CD8-positive, alpha-beta memory T cell (primary cell): ENCODE data around the gene PATJ. TPM values are rescaled to one million over a fixed set of nuclear protein-coding genes. Genes with fewer than 3 reads are reported as not detected.
"Not testable (repeated sequence)": the region's sequence is repeated elsewhere in the genome, so short reads cannot be mapped to it uniquely, and the experiment has no call there.

Source experiments
- CTCF ChIA-PET: fragments of 350-600 bp; sonication (Branson Sonifier 250); formaldehyde crosslinking; loops from one replicate; lab custom pipeline; 2021; ENCODE audit warnings: antibody characterized with exemption; lab: Charles Lee
- POLR2A ChIA-PET: fragments of 350-600 bp; sonication (Branson Sonifier 250); formaldehyde crosslinking; loops from one replicate; lab custom pipeline; 2021; ENCODE audit warnings: antibody characterized with exemption; lab: Charles Lee
- DNase-seq, 5 donors: peaks; one replicate each; pipeline versions ENCODE4 v3.0.0 to v3.0.0-alpha.2; 2020 to 2022; ENCODE audit warnings: mixed read lengths in 1 of 5
- H3K27ac ChIP-seq: one replicate; pipeline ENCODE4 v1.7.0; 2013; ENCODE audit warnings: low read depth, mild to moderate bottlenecking, low read length, moderate library complexity
- H3K27me3 ChIP-seq: 2 replicates; pipeline ENCODE4 v1.7.0; 2013; ENCODE audit warnings: low read length, mild to moderate bottlenecking; ENCODE audit not compliant: insufficient read depth, poor library complexity, severe bottlenecking
- H3K36me3 ChIP-seq: 2 replicates; pipeline ENCODE4 v1.7.0; 2013; ENCODE audit warnings: mild to moderate bottlenecking, low read length, moderate library complexity; ENCODE audit not compliant: insufficient read depth
- H3K4me1 ChIP-seq: 2 replicates; pipeline ENCODE4 v1.7.0; 2013; ENCODE audit warnings: mild to moderate bottlenecking, low read length, moderate library complexity; ENCODE audit not compliant: insufficient read depth
- H3K4me3 ChIP-seq: 2 replicates; pipeline ENCODE4 v1.7.0; 2013; ENCODE audit warnings: mild to moderate bottlenecking, low read length
- H3K9me3 ChIP-seq: 2 replicates; pipeline ENCODE4 v1.7.0; 2013; ENCODE audit warnings: mild to moderate bottlenecking, low read length
- H3K27ac Mint-ChIP-seq, 8 donors: one replicate each; pipeline ENCODE4 v1.8.0; 2020 to 2021; ENCODE audit warnings: mixed read lengths in 8 of 8, mild to moderate bottlenecking in 6 of 8, inconsistent platforms in 3 of 8, moderate library complexity in 3 of 8
- H3K27me3 Mint-ChIP-seq, 2 donors: one replicate each; pipeline ENCODE4 v1.8.0; 2020 to 2021; ENCODE audit warnings: mixed read lengths in 2 of 2, mild to moderate bottlenecking in 1 of 2, moderate library complexity in 1 of 2
- H3K36me3 Mint-ChIP-seq, 3 donors: one replicate each; pipeline ENCODE4 v1.8.0; 2020 to 2021; ENCODE audit warnings: mixed read lengths in 3 of 3, inconsistent platforms in 1 of 3, mild to moderate bottlenecking in 1 of 3
- H3K4me1 Mint-ChIP-seq, 3 donors: one replicate each; pipeline ENCODE4 v1.8.0; 2020 to 2021; ENCODE audit warnings: mixed read lengths in 3 of 3, inconsistent platforms in 1 of 3, mild to moderate bottlenecking in 1 of 3
- H3K4me3 Mint-ChIP-seq, 7 donors: one replicate each; pipeline ENCODE4 v1.8.0; 2020 to 2021; ENCODE audit warnings: mixed read lengths in 7 of 7, mild to moderate bottlenecking in 6 of 7, moderate library complexity in 4 of 7, inconsistent platforms in 2 of 7
- H3K9me3 Mint-ChIP-seq, 5 donors: one replicate each; pipeline ENCODE4 v1.8.0; 2020 to 2022; ENCODE audit warnings: mixed read lengths in 5 of 5, mild to moderate bottlenecking in 3 of 5, moderate library complexity in 2 of 5, inconsistent platforms in 1 of 5
- polyA plus RNA-seq: library from polyadenylated mRNA; unstranded; fragments of 300-500 nt; fragmentation: Illumina TruSeq; gene quantifications from one replicate; pipeline ENCODE4 v1.2.3, GENCODE V29; 2021
- total RNA-seq, 2 experiments: library from RNA; stranded (reverse); gene quantifications; one replicate each; pipeline ENCODE4 v1.2.3, GENCODE V29; 2021

PATJ gene
- total and polyA plus RNA-seq, 3 experiments from 2014 or later: 9.8 to 24.4 (median 10.3) TPM

GRCh38 chr1:61718996-61719663, 23.1 kb upstream of the PATJ start:
- peaks cover 27 to 62% (median 40%) of the 10 kb centered on the region in 3 donors for H3K4me1 Mint-ChIP-seq
- H3K36me3 ChIP-seq, H3K4me3 ChIP-seq, H3K9me3 Mint-ChIP-seq, POLR2A ChIA-PET, H3K27me3 ChIP-seq, CTCF ChIA-PET, H3K4me1 ChIP-seq, H3K27ac ChIP-seq, H3K27me3 Mint-ChIP-seq, DNase-seq, H3K9me3 ChIP-seq: not testable (repeated sequence)
- peaks cover 0 to 48% (median 9%) of the 10 kb centered on the region in 3 donors for H3K36me3 Mint-ChIP-seq
- H3K4me3 Mint-ChIP-seq: peak overlapping the region in 1 of 7 donors; percentile 70
- H3K27ac Mint-ChIP-seq: peak overlapping the region in 1 of 8 donors; percentile 3

DNA sequence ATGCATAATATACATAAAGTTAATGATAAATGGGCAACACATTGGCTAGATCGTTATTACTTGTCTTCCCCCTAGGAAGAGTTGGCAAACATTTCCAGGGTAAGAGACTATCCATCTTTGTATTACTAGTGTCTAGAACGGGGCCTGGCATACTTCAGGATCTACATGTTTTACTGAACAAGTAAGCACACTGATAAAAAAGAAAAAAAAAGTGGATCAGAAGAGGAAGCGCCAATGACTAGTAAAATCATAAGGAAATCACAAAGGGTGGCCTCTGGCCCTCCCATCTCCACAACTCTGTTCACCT, 17.8 kb upstream of the PATJ start:
- peak overlapping the region; percentile 98 for H3K4me3 ChIP-seq
- no peak for DNase-seq
- CTCF ChIA-PET: no interaction called here

DNA sequence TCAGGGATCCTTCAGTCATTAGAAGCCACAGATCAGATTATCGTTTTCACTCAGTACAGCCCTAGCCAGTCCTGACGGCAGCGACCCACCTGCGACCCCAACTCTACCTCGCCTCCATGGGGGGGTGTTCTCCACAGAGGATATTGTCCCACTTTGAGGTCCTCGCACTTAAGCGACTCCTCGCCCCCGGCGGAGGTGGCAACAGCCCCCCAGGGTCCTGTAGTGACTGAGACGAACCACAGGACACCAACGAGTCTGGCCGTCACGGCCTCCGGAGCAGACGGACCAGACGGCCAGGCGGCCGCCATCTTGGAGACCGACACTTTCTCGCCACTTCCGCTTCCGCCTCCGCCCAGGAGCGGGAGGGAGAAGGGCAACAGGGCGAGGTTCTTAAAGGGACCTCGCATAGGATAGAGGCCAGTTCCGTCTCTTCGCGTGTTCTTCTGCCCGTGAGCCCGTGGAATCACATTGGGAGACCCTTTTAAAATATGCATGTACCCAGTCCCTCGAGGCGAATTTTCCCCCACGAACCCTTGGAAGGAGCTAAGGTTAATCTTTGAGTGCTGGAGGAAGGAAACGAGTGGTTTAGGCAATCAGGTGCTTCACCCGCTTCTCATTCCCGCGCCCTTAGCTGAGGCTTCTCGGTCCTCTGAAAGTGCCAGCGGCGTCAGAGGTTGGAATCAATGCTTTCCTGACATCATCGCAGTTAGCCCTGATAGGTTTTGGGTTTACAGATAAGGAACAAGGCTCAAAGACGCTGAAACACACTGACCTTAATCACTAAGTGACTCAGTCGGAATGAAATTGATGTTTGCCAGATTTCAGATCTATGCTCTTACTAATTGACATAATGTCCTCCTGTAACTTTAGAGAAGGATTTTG, 17.2 kb upstream of the PATJ start, which contains the start of gene TM2D1:
TSS of gene TM2D1 (minus strand) at position 329 of the 882 bp plus-strand sequence. CDS start at position 308, 21 bp downstream.
- peak within 1 kb of the TSS; percentile 94 to 100 (median 98) for H3K27ac Mint-ChIP-seq
- ChIA-PET CTCF (no interaction called here), POLR2A (interaction anchor here (0.6 to 1.4 kb wide), 3 partner anchors 11 to 58 kb away, joined by 3 to 6 read pairs (median 3); no protein-coding TSS in a partner anchor)
- Histone ChIP-seq H3K9me3 (no peaks in the 10 kb centered on the region), H3K4me3 (peak within 1 kb of the TSS; percentile 98), H3K36me3 (no peaks in the 10 kb centered on the region), H3K27me3 (no peaks in the 10 kb centered on the region), H3K27ac (peak within 1 kb of the TSS; percentile 92), H3K4me1 (peaks cover 20% of the 10 kb centered on the region)
- H3K4me1 Mint-ChIP-seq: peaks cover 24 to 45% (median 44%) of the 10 kb centered on the region in 3 donors
- no peaks in the 10 kb centered on the region for H3K9me3 Mint-ChIP-seq
- peaks cover 0 to 27% (median 2%) of the 10 kb centered on the region in 3 donors for H3K36me3 Mint-ChIP-seq
- H3K4me3 Mint-ChIP-seq: peak within 1 kb of the TSS; percentile 91 to 99 (median 97)
- H3K27me3 Mint-ChIP-seq: peaks cover 0 to 2% of the 10 kb centered on the region in 2 donors
- DNase-seq: peak; percentile 77 to 90 (median 84)

More for the DNA sequence above, 17.8 kb upstream of the PATJ start:
- Histone ChIP-seq H3K27me3 (no peaks in the 10 kb centered on the region), H3K36me3 (no peaks in the 10 kb centered on the region), H3K9me3 (no peaks in the 10 kb centered on the region), H3K27ac (peak overlapping the region; percentile 92), H3K4me1 (peaks cover 20% of the 10 kb centered on the region)
- peaks cover 24 to 49% (median 44%) of the 10 kb centered on the region in 3 donors for H3K4me1 Mint-ChIP-seq
- no peaks in the 10 kb centered on the region for H3K9me3 Mint-ChIP-seq
- POLR2A ChIA-PET: no interaction called here
- H3K36me3 Mint-ChIP-seq: peaks cover 0 to 30% (median 0%) of the 10 kb centered on the region in 3 donors
- H3K27me3 Mint-ChIP-seq: peaks cover 0 to 2% of the 10 kb centered on the region in 2 donors
- H3K27ac Mint-ChIP-seq: peak overlapping the region; percentile 94 to 100 (median 98)
- peak overlapping the region; percentile 91 to 99 (median 97) for H3K4me3 Mint-ChIP-seq

DNA sequence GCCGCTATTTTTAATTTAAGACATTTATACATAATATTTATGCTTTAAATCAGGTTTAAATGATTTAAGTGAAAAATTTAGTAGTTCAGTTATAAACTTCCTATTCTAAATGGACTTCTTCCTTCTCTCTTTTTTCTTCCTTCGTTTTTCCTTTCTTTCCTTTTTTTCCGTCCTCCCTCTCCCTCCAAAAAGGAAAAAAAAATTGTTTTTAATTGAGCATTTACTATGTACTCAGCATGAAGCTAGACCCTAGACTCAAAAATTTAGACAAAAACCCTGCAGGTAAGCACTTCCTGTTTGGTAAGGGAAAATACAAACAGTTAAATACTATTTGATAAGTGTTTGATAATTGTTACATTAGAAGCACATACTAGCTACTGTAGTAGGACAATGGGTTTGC, 14.7 kb upstream of the PATJ start:
- Mint-ChIP-seq H3K4me1 (peaks cover 22 to 32% (median 30%) of the 10 kb centered on the region in 3 donors), H3K36me3 (peaks cover 0 to 15% (median 2%) of the 10 kb centered on the region in 3 donors)
- CTCF ChIA-PET: no interaction called here

GRCh38 chr1:61730679-61731078, 11.6 kb upstream of the PATJ start:
- POLR2A ChIA-PET, H3K27ac Mint-ChIP-seq, H3K27ac ChIP-seq, H3K4me3 ChIP-seq, H3K27me3 ChIP-seq, H3K27me3 Mint-ChIP-seq, CTCF ChIA-PET, H3K9me3 ChIP-seq, H3K36me3 Mint-ChIP-seq, H3K9me3 Mint-ChIP-seq, DNase-seq, H3K4me1 Mint-ChIP-seq, H3K4me1 ChIP-seq, H3K4me3 Mint-ChIP-seq, H3K36me3 ChIP-seq: not testable (repeated sequence)

More for the DNA sequence above, 14.7 kb upstream of the PATJ start:
- Mint-ChIP-seq H3K9me3 (no peaks in the 10 kb centered on the region), H3K27ac (peak overlapping the region in 1 of 8 donors; percentile 72), H3K4me3 (peak overlapping the region in 2 of 7 donors; percentile 32 to 58), H3K27me3 (peaks cover 0 to 2% of the 10 kb centered on the region in 2 donors)
- Histone ChIP-seq H3K4me3 (no peak overlapping the region), H3K36me3 (no peaks in the 10 kb centered on the region), H3K9me3 (no peaks in the 10 kb centered on the region), H3K27me3 (no peaks in the 10 kb centered on the region), H3K27ac (no peak overlapping the region), H3K4me1 (peaks cover 20% of the 10 kb centered on the region)
- no peak for DNase-seq
- POLR2A ChIA-PET: no interaction called here

DNA sequence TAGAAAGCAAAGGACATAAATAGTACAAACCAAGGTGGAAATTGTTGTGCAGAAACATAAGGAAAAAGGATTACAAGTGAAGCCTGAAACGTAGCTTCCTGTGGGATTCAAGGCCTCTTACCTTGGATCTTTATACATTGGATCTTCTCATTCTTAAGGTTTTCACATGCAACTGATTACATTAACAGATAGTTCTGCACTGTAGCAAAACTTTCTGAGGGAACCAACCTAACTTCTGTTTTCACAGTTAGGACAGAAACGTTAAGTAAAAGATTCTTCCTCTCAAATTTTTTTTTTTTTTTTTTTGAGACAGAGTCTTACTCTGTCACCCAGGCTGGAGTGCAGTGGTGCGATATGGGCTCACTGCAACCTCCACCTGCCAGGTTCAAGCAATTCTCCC, 9.6 kb upstream of the PATJ start:
- no peaks in the 10 kb centered on the region for H3K27me3 ChIP-seq
- no peaks in the 10 kb centered on the region for H3K27me3 Mint-ChIP-seq
- H3K4me1 Mint-ChIP-seq: peaks cover 2 to 4% (median 4%) of the 10 kb centered on the region in 3 donors
- H3K9me3 Mint-ChIP-seq: no peaks in the 10 kb centered on the region
- ChIA-PET POLR2A (no interaction called here), CTCF (no interaction called here)
- H3K4me3 Mint-ChIP-seq: no peak overlapping the region
- no peak overlapping the region for H3K4me3 ChIP-seq
- no peaks in the 10 kb centered on the region for H3K9me3 ChIP-seq
- H3K27ac Mint-ChIP-seq: no peak overlapping the region
- H3K36me3 Mint-ChIP-seq: peaks cover 0 to 3% (median 0%) of the 10 kb centered on the region in 3 donors
- no peak for DNase-seq
- no peak overlapping the region for H3K27ac ChIP-seq
- no peaks in the 10 kb centered on the region for H3K36me3 ChIP-seq
- H3K4me1 ChIP-seq: peaks cover 10% of the 10 kb centered on the region

DNA sequence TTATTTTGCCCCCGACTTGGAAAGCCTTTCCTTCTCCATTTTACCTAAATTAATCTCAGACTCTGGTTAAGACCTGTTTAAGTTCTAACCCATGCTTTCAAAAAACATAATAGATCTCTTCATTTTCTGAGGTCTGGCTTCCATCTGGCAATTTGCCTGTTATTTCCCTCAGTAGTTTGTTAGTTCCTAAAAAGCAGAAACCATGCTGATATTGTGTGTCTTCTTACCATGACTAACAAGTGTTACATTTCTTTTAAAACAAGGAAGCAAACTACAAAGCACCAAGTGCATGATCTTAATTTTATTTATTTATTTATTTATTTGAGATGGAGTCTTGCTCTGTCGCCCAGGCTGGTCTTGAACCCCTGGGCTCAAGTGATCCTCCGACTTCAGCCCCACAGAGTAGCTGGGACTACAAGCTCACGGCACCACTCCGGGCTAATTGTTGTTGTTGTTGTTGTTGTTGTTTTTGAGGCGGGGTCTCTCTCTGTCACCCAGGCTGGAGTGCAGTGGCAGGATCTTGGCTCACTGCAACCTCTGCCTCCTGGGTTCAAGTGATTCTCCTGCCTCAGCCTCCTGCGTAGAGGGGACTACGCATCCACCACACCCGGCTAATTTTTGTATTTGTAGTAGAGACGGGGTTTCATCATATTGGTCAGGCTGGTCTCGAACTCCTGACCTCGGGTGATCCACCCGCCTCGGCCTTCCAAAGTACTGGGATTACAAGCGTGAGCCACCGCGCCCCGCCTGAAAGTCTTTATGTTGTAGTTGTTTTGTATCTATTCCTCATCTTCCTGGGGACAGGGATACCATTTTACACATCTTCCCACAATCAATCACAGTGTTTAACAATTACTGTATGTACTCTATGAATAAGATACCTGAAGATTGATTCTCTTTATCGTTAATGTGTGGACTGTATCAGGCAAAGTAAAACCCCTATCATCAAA, 1.3 kb upstream of the PATJ start:
- POLR2A ChIA-PET: no interaction called here

More for the DNA sequence above, 1.3 kb upstream of the PATJ start:
- H3K4me3 Mint-ChIP-seq: peak overlapping the region; percentile 95 to 100 (median 96)
- no peaks in the 10 kb centered on the region for H3K27me3 ChIP-seq
- CTCF ChIA-PET: no interaction called here
- H3K27me3 Mint-ChIP-seq: peaks cover 0 to 2% of the 10 kb centered on the region in 2 donors
- H3K4me3 ChIP-seq: peak overlapping the region; percentile 73
- no peak for DNase-seq
- H3K9me3 Mint-ChIP-seq: no peaks in the 10 kb centered on the region
- H3K27ac Mint-ChIP-seq: peak overlapping the region; percentile 44 to 97 (median 95)
- H3K4me1 Mint-ChIP-seq: peaks cover 23 to 37% (median 37%) of the 10 kb centered on the region in 3 donors
- peaks cover 0 to 4% (median 0%) of the 10 kb centered on the region in 3 donors for H3K36me3 Mint-ChIP-seq
- H3K27ac ChIP-seq: no peak overlapping the region
- H3K36me3 ChIP-seq: no peaks in the 10 kb centered on the region
- H3K4me1 ChIP-seq: peaks cover 13% of the 10 kb centered on the region
- H3K9me3 ChIP-seq: no peaks in the 10 kb centered on the region
